NCI-H1105 treated with DMSO at 0.1 percent for 48 hours (cell line): ENCODE data around the gene NHLRC2.
"Not testable (repeated sequence)": the region's sequence is repeated elsewhere in the genome, so short reads cannot be mapped to it uniquely, and the experiment has no call there.

Experiments used
- DNase-seq: peaks from one replicate; lab custom pipeline; 2025; lab: John Stamatoyannopoulos, UW

The NHLRC2 gene

DNA sequence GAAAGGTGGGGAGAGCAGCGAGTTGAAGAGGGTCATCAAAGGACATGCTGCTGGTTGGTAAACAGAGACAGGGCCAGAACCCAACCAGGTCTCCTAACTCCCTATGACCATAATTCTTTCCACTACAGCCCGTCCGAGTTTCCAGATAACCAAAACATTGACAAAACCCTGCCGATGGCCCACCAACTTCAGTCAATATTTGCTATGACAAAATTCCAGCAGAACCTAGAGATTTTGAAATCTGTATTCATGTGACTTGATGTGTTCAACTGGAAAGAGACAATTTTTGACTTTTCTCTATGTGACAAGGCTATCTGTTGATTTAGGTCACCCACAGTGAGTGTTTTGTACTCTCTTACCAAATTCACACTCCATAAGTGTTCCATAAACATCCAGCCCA, 86.7 kb downstream of the NHLRC2 start:
- no peak for DNase-seq

DNA sequence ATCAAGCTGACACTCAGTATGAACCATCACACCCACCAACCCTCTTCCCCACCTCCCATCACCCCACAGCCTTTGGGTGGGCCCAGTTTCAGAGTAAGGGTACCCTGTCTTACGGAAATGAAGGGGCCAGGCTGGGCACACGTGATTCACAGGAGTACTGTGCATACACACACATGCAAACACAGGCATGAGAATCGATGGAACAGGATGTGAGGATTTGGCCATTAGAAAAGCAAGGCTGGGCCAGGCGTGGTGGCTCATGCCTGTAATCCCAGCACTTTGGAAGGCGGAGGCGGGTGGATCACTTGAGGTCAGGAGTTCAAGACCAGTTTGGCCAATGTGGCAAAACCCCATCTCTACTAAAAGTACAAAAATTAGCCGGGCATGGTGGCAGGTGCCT, 88.7 kb downstream of the NHLRC2 start:
- DNase-seq, result not testable (repeated sequence)

- no peak for DNase-seq
Observed at GRCh38 chr10:113945075-113945686, 90.7 kb downstream of the NHLRC2 start.

DNA sequence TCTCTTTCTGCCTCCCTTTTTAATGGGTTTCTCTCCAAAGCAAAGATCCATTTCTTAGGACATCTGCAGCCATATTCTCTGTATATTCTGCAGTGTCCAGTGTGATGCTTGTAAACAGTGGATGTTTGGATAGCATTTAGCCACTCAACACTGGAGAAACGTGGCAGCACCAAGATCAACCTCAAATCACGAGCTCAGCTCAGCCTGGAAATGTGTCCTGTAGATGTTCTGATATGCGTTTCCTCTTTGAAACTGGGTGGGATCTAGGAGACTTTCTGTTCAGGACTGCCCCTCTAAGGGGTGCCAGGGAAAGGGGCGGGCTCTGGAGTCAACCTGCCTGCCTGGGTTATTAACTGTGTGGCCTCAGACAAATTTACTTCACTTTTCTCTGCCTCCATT, 91.2 kb downstream of the NHLRC2 start:
- no peak for DNase-seq

DNA sequence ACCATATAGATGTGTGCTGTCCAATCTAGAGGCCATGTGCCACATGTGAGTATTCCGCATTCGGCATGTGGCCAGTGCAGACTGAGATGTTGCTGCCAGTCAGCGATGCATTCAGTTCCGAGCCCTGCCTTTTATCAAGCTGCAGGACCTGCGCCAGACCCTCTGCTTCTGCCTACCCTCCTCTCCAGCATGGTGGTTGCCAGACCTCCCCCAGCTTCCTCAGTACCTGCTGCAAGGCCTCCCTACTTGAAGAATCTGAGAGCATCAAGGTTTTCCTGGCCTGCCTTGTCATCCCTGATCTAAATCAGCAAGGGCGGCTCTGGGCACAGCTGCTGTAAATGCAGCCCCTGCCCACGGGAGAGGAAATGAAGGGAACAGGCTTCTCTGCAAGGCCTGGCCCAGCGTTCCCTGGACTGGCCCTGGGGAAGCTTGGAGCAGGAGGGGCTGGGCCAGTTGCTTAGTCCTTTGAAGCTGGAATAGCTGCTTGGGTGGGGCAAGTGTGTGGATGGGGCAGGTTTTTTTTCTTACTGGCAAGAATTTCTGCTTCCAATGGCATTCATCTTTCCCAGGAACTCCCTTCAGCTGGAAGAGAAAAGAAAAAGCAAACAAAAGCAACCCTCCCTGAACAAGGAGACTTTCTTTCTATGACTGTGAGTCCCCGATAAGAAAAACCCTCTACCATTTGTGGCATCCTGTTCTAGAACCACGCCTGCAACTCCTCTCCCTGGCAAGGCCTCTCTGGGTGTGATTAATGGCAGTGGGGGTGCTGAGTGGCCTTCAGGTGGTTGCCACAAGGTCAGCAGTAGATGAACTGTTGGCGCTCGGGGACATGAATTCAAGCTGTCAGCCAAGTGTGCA, 93.0 kb downstream of the NHLRC2 start:
- DNase-seq, result no peak

DNA sequence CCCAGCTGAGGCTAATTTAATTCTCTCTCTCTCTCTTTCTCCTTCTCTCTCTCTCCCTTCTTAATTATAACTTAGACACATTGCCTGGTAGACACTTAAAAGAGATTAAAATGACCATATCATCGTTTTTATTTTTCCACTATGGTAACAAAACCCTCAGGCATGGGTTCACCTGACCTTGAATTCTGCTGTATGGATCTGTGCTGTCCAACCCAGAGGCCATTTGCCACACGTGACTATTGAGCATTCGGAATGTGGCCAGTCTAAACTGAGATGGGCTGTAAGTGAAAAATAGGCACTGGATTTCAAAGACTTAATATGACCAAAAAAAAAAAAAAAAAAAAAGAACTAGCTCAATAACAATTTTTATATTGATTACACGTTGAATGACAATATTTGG, 93.6 kb downstream of the NHLRC2 start:
- DNase-seq, result no peak

DNA sequence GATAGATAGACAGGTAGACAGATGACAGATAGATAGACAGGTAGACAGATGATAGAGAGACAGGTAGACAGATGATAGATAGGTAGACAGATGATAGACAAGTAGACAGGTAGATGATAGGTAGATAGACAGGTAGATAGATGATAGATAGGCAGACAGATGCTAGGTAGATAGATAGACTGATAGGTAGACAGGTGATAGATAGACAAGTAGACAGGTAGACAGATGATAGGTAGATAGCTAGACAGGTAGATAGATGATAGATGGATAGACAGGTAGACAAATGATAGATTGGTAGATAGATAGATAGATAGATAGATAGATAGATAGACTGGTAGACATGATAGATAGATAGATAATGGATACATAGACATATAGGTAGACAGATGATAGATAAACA, 95.8 kb downstream of the NHLRC2 start:
- no peak for DNase-seq

- peak; percentile 0 for DNase-seq
Observed at GRCh38 chr10:113953505-113954272, 99.2 kb downstream of the NHLRC2 start.

DNA sequence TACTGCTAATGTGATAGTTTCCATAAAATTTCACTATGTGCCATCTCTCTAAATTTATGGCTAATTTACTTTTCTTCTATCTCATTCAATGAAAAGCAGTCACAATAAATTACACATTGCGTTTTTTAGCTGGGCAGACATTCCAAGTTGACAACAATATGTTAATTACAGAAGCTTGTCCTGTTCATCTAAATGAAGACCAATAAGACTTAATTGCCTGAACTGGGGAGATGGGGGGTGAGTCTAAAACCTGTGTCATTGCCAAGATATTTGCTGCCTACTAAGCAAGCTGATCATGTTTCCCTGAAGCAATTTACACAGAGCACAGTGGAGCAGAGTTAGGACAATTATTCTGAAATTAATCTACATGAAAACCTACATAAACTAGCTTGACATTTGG, 99.9 kb downstream of the NHLRC2 start:
- DNase-seq, result peak; percentile 17

DNA sequence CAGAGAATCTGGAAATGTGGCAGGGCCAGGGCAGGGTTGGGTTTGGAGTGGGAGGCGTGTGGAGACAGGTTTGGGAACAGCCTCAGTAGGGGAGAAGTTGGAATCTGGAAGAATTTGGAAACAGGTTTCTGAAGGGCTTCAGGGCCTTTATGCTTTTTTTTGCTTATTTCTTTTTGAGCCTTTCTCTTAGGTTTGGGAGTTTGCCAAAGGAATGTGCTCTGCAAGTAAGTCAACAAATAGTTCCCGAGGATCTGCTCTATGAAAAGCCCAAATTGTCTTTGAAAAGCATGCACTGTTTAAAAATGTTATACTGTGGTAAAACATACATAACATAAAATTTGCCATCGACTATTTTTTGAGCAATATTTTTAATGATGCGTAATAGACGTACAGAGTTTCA, 102.6 kb downstream of the NHLRC2 start:
- no peak for DNase-seq

GRCh38 chr10:113958631-113959382, 104.3 kb downstream of the NHLRC2 start:
- DNase-seq, result no peak

DNA sequence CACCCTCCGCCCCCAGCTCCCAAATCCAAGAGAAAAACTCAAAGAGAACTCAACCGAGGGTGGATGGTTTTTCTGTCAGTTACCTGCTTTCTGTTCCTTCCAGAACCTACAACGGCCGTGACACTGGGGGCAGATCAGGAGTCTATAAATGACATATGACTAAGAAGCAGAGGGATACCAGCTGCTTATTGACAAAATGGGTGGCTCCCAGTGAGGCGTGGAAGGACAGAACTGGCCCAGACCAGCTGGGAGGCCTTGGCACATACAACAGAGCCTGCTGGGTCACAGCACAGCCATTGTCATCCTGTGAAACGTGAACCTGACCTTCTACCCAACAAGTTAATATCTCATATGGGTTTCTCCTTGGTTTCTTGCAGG, 104.9 kb downstream of the NHLRC2 start:
- DNase-seq, result no peak

DNA sequence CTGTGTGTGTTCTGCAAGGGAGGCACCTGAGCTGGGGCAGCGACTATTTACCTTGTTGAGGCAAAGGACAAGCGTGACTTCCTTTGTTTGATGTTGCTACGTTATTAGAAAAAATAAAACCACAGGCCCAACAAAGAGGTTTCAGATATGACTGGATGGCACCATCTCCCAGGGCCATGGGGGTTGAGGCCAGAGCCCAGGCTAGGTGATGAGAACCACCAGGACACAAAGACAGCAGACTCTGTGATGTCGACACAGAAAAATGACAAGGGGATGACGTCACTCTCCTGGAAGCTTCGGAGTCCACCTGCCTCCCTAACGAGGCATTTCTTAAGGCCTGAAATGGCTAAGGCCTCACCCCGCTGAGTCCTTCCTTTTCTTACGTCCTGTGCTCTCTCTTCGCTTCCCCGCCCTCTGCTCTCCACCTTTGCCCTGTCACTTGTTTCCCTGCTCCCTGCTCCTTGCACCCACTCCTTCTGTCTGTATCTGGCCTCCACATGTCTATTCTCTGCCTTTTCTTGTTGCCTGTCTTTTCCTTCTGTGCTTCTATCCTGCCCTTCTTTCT, 106.2 kb downstream of the NHLRC2 start:
- DNase-seq, result no peak

GRCh38 chr10:113961182-113962031, 106.9 kb downstream of the NHLRC2 start:
- DNase-seq, result no peak

DNA sequence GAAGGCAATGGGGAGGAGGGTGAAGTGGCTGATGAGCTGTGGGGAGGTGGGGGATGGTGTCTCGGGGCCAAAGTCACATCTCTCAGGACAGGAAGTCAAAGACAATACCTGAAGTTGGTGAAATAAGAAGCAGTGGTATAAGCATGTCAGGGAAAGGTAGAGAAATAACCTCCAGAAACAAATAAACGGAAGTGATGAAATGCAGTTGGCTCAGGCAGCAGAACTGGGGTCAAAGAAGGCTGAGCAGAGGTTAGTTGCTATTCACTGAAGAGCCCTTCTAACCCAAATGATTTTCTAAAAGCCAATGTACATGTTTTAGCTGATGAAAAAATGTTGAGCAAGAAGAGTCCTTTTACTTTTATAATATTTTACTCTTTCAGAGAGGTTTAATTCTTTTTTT, 110.6 kb downstream of the NHLRC2 start:
- DNase-seq, result no peak

DNA sequence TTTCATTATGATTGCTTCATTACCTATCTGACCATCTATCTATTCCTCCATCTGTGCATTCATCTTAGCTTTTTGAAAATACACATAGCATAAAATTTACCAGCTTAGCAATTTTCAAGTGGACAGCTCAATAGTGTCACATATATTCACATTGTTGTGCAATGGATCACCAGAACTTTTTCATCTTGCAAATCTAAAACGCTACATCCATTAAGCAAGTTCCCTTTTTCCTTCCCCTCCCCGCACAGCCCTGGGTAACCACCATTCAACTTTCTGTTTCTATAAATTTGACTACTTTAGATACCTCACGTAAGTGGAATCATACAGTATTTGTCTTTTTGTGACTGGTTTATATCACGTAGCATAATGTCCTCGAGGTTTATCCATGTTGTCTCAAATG, 111.2 kb downstream of the NHLRC2 start:
- DNase-seq, result no peak
